HG02588 (cell line): ENCODE measurements around the gene C9orf50.
A peak's percentile ranks its signal among the peaks of the same experiment; 100 is the strongest.

ENCODE experiments used
- ATAC-seq: cut with Tn5 transposase; IDR thresholded peaks from one replicate; pipeline ENCODE4 v1.9.1; 2021; ENCODE audit warnings: mild to moderate bottlenecking, moderate library complexity; ENCODE audit not compliant: unreplicated experiment

Gene C9orf50

DNA sequence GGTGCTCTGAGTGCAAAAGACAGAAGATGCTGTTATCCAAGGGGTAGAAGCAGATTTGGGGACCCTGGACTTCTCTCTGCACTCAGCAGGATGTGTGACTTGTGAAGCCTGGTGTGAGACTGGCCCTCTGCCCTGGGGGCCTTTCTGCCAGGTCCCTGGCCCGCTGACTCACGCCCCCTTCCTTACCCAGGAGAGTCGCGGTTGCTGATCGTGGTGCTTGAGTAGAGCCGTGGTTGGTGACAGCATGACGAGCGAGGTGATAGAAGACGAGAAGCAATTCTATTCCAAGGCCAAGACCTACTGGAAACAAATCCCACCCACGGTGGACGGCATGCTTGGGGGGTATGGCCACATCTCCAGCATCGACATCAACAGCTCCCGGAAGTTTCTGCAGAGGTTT is 11.6 kb upstream of the C9orf50 start:
- no peak for ATAC-seq

DNA sequence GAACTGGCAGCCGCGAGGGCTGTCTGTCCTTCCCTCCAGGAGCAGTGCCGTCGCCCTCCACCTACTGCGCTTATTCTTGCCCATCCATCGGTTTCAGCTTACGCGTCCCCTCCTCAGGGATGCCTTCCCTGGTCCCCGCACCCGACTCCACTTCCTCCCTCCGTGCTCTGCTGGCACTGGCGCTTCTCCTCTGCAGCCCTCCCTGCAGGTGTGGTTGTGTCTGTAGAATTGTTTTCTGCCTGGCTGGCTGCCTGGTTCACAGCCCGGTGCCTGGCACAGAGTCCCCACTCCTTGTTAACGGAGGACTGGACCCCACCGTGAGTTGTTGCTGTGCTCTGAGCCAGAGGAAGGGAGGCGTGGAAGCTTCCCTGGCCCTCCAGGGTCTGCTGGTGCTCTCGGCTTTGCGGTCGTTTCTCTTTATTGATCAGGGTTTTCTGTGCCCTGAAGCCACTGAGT is 10.8 kb upstream of the C9orf50 start:
- no peak for ATAC-seq

DNA sequence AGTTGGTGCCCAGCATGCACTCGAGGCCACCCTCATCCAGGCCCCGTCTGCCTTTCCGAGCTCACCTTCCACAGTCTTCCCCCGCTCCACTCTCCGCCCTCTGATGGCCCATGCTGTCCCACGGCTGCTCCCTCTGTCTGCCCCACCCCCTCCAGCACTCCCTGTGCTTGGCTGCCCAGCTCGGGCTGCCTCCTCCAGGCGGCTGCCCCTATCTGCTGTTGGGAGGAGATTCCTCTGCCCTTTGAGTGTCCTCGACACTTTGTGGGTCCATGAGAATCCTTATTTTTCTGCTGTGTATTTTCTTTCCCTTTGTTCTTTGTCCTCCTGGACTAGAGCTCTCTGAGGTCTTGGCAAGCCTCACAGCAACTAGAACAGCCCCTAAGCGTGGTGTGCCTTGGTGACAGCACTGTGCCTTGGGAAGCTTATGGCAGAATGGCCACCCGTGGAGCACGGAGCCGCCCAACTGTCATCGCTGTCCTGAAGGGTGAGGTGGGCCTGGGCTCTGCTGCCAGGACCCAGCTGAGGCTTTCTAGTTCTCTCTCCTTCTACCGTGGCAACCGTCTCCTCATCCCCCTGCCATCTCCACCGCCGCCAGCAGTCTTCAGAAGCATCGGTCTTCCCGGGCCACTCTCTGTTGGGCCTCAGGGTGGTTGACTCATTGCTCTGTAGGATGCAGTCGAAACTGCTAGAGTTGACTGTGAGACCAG is 10.2 kb upstream of the C9orf50 start:
- ATAC-seq, result no peak

DNA sequence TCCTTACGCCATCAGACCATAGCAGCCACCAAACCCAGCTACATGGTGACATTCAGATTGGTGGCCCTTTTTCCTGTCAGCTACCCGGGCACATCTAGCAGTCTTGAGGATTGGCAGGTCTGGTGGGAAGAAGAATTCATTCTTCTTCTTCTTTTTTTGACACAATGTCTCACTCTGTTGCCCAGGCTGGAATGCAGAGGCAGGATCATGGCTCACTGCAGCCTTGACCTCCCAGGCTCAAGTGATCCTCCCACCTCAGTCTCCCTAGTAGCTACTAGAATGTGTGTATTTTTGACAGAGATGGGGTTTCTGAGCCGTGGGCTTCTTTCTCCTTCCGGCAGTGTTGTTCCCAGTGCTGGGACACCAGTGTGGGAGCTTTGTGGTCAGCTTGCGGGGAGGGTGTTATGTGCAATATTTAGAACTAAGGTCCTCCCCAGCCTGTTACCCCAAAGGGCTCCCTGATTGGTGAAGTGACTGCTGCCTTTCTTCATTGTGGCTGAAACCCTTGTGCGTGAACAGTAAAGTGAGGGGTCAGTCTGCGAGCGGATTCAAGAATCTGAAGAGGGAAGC is 8.4 kb upstream of the C9orf50 start:
- ATAC-seq, result no peak

DNA sequence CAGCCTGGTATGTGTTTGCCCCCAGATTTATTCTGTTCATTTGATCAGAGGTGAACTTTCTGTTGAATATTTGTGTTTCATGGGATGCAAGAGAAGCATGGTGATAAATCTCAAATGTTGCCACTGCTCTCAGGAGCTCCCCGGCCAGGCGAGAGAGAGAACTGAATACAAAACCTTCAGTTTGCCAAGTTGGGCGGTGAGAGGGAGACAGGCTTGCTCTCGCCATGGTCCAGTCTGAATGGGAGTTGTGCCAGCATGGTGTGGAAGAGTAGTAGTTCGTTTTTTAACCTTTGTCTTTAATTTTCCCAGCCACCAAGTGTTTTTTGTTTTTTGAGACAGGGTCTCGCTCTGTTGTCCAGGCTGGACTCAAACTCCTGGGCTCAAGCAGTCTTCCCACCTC is 7.8 kb upstream of the C9orf50 start:
- ATAC-seq, result no peak

DNA sequence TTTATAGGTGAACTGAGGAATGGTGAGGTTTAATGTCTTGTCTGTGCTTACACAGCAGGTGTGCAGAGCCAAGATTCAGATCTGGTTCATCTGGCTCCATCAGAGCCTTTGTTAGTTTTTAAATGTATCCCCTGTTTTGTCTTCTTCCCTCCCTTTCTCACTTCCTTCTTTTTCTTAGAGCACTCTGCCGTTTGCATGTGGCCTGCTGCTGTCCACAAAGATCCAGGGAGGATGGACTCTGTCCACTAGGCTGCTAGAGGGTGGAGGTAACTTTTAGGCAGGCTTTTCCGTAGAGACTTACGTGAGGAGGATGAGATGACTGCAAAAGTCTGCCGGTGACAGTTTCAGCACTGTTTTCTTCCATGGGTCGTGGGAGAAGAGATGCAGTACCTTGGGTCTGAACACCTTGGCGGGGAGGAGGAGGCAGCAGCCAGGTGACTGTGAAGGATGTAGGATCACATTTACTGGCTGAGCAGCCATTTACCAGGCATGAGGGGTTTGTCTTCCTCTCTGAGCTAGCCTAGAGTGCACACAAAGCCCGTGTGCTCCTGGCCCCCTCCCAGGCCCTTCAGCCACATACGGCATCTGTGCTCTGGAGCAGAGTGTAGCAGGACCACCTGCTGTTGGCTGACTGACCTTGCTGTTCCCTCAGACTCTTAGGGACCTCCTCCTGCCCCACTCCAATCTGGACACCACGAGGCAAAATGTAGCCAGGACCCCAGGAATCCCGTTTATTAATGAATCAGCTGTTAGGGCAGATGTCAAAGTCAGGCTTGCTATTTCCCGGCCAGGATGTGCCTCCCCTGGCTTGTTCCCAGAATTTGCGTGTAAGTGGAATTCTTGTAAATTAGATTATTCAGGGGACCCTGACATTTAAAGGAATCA is 6.9 kb upstream of the C9orf50 start:
- ATAC-seq, result no peak

DNA sequence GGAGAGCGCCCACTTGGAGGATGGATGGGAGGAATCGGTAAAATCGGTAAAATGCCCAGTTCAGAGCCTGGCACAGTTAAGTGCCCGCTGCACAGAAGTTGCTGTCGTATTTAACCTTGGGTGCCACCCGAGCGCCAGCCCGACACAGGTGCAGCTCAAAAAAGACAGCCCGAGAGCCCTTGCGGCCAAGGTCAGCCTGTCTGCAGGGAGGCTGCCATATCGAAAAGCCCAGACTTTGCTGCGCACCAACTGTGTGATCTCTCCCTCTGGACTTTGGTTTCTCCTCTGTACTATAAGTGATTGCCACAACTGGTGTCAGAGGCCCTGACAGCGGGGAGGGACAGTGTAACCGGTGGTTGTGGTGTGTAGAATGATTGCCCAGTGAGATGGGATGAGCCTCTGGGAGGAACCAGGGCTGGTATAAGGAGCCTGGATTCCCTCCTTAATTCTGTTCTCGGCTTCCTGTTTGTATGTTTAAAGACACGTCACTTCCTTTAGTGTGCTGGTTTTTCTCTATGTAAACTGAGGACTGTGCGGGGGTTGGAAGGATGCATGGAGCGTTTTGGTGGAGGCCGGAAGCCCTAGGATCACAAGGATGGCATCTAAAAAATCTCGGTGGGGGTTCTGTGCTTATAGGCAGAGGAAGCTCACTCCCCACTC is 5.9 kb upstream of the C9orf50 start:
- peak; percentile 14 for ATAC-seq

DNA sequence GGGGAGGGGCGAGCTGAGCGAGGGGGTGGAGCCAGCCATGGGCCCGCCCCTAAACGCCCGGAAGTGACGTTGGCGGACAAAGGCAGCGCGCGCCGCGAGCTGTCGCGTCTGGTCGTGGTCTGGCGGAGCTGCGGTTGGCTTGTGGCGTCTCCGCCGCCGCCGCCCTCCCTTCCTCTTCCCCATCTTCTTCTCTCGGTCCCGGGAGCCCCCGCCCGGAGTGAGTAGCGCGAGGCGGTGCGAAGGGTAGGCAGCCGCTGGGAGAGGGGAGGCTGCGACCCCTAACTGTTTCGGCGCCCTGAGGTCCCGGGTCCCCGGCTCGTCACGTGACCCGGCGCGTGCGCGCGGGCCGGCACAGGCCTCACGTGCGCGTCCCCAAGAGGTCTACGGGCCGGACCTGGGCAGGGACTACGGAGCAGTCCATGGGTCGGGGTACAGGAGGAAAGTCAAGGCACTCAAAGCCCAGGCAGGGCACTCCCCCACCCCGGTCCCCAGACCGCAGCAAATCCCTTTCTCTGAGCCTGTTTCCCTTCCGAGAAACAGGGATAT is 5.3 kb upstream of the C9orf50 start, which contains the start of gene NTMT1:
NTMT1 (plus strand) TSS at position 85 of the 546 bp plus-strand sequence. CDS start 6,541 bp downstream, outside the sequence.
- ATAC-seq, result peak; percentile 71

DNA sequence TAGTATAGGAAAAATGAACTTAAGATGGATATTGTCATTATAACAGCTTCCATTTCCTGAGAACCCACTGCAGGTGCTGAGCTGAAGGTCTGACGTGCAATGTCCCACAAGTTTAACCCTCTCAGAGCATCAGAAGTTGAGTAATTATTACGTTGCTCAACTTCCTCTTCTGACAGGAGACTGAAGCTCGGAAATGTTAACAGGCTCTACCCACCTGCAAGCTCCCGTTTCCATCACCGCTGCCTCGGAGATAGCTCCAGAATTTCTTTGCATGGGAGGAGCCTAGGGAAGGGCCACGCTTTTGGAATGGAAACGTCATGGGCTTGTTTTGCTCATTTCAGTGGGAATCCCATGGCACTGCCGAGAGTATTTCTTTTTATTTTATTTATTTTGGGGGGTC is 4.0 kb upstream of the C9orf50 start:
- ATAC-seq, result no peak

DNA sequence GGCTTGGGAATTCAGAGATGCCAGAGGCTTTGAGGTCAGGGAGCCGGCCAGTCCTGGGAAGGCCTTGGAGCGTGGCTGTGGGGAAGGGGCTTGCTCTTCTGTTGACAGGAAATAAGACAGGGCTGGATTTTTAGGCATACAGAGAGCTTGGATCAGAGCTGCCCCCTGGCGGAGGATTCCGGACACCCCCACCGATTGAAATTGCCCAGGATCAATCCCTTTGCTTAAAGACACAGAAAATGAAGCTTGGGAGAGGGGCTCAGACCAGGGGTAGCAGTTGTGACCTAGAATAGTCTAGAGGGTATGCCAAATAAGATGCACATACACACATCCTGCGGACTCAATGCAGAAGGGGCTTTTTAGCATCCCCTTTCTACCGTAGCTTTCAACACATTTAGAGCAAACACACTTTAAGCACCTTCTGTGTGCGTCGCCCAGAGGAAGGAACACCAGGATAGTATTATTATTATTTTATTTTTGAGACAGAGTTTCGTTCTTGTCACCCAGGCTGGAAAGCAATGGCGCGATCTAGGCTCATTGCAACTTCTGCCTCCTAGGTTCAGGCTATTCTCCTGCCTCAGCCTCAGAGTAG is 3.4 kb upstream of the C9orf50 start:
- no peak for ATAC-seq

DNA sequence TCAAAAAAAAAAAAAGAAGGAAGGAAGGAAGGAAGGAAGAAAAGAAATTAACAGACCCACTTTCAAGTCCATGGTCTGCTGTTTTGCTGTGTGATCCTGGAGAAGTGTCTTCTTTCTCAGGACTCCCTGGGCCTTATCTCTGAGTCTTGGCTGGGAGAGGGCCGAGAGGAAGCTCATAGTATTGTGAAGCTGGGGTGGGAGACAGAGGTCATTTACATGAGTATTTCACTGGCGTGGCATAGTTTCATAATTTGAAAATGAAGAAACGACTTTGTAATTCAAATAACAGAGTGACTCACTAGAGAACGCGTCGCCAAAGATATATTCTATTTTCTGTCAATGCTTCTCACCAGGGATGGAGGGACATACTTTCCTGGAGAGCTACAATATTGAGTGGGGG is 2.4 kb upstream of the C9orf50 start:
- ATAC-seq, result no peak

DNA sequence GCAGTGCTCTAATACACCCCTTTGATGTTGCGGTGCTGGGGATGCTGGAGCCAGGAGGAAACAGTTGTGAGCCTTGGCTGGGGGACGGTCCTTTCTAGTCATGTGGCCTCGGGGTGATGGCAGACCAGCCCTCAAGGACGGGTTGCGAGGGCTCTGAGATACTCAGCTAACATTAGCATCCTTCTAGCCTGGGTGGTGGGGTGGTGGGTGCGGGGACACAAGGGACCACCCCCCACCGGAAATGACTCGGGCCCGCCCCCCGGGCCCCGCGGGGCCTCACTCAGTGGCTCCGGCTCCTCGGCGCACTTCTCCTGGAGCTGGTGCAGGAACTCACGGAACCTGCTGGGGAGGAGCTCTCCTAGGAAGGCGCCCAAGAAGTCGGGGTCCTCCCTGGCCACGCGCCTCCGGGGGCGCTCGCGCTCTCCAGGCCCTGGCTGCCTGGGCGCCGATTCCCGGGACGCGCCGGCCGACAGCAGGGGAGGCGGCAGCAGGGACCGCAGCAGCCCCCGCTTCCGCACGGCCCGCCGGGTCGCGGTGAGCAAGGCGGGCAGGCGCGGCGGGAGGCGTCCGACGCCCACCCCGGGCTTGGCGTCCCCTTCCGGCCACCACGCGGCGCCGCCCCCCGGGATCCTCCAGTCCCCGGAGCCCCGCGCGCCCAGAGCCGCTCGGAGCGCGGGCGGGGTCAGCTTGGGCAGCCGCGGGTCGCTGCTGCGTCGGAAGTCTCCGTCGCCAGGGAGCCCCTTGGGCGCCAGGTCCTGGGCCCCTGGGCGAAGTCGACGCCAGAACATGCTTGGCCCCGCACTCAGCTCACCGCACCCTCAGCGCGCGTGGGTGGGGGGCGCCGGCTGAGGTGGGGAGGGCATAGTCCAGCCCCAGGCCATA is 873 bp downstream of the C9orf50 start:
- no peak for ATAC-seq

DNA sequence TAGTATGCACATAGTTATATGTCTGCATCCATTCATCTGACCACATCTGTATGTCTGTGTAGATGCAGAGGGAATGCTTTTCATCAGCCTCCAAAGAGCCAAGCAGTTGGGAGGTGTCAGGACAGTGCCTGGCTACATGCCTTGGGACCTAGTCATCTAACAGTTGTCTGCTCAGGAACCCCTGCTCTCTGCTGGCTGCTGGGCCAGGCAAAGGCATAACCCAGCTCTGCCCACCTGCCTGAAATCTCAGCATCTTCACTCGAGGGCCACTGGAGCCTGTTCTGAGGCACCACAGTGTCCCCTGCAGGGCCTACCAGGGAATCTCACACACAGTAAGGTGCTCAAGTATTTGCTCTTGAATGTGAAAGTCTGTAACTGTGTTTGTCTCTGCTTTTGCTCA is 3.7 kb downstream of the C9orf50 start:
- no peak for ATAC-seq

DNA sequence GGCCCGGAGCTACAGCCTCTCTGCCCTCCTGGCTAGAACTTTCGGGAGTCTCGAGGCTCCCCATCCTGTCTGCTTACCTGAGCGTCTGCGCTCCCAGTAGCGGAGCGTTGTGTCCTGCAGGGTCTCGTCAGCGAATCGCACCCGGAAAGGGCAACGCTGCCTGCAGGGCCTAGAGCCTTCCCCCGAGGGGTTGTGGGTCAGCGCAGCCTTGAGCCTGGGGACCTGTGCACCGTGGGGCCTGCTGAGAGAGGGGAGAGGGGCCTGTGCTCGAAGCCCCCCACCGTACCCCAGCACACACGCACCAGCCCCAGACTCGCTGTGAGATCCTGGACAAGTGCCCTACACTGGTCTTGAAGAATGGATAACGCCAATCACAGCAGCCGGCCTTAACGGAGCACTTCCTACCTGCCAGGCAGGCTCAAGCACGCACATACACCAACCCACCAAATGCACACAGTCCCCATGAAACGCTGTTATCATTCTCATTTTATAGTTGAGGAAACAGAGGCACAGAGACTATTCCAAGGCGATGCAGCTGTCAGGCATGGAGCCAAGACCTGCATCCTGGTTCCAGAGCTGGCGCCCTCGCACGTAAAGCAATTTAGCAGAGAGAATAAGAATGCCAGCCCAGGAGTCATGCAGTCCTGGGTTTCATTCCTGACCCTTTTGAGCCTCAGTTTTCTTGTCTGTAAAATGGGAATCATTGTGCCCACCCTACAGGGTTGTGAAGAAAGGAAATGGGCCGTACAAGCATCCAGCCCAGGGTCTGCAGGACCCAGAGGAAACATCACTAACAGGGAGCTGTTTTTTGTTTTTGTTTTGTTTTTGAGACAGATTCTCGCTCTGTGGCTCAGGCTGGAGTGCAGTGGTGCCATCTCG is 5.3 kb downstream of the C9orf50 start:
- no peak for ATAC-seq

DNA sequence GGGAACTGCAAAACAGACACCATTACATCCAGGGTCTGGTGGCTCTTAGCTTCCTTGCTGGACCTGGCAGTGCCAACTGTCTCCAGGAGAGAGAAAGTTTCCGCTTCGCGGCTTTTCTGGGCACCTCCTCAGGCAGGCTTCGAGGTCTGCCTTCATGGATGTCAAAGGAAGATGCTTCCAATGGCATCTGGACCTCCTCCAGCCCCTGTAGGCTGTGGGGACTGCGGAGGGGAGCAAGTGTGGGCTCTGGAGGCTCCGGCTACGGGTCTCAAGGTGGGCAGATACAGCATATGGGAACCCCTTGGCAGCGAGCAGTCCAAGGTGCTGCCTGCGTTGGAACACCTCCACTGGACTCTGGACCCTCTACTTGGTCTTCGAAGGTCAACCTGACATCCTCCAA is 6.0 kb downstream of the C9orf50 start:
- no peak for ATAC-seq

DNA sequence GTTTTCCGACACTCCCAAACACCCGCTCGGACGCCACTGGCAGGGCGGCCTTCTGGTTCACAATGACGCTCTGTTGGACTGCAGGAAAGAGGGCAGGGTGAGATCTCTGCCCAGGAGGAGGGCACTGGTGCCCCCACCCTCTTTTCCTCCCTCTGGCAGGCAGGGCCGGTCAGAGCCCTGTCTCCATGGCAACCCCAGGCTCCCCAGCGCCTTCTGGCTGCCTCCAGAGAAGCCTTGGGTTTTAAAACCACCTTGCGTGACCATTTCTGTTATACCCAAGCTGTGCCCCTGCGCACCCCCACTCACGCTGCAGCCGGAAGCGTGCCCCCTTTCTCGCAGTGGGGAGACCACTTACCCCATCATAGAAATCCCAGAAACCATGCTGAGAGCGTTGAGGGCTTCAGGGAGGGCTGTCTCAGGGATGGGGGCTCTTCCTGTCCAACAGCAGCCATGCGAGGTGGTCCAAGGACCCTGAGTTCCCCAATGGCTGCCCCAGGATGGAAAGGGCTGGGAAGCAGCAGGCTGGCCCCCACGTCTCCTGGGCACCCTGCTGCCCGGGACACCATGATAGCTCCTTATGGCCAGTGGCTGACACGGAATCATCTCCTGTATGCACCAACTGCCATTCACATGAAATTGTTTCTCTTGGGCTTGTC is 7.3 kb downstream of the C9orf50 start:
- no peak for ATAC-seq

DNA sequence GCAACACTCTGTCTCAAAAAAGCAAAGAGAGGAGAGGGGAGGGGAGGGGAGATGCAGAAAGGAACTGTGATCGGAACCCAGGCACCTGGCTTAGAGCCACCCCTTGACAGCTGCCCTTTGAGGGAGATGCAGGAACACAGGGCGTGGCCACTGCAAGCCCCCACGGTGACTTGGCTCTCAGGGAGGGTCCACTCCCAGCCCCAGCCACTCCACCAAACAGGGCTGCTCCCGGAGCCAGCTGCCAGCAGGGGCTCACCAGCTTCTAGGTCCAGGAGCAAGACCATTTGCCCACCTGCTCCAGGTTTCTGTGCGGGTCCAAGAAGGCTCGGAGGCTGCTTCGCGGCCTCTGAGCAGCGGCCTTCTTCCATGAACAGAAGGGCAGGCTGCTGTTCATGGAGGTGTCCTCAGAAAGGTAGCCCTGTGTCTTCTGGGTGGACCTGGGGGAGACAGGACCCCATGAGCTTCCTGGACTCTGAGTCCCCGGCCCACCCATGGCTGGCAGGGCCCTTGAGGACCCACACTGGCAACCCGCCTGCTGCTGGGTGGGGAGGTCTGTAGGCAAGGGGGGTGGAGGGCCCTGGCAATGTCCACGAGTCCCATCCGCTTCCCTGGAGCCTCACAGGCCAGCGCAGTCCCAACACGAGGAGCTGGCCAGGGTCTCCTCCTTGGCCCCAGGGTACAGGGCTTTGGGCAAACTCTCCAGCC is 7.9 kb downstream of the C9orf50 start:
- no peak for ATAC-seq
